Esophagus muscularis mucosa (tissue), 4 donors: Measurements from ENCODE around the gene GDF9. TPM values are rescaled to one million over a fixed set of nuclear protein-coding genes. Genes with fewer than 3 reads are reported as not detected.

Experiments used
- DNase-seq: peaks from one replicate; pipeline ENCODE4 v3.0.0-alpha.2; 2017; ENCODE audit errors: extremely low spot score
- H3K27ac ChIP-seq, 4 donors: fragments of 200-600 bp; sonication (generic); replicated peaks in 1 of 4; 1 replicate in 3 of 4; 2 replicates in 1 of 4; pipeline ENCODE4 v1.5.1; 2016 to 2019; ENCODE audit warnings: mild to moderate bottlenecking in 1 of 4
- H3K27me3 ChIP-seq, 4 donors: fragments of 200-600 bp; sonication (generic); one replicate each; pipeline versions ENCODE4 v1.5.1 to v1.6.0; 2016 to 2019
- H3K36me3 ChIP-seq, 4 donors: fragments of 200-600 bp; sonication (generic); one replicate each; pipeline ENCODE4 v1.5.1; 2016 to 2019
- H3K4me1 ChIP-seq, 4 donors: fragments of 200-600 bp; sonication (generic); one replicate each; pipeline ENCODE4 v1.5.1; 2016 to 2019
- H3K4me3 ChIP-seq, 4 donors: fragments of 200-600 bp; sonication (generic); 1 replicate in 2 of 4; 2 replicates in 2 of 4; pipeline ENCODE4 v1.5.1; 2016 to 2019; ENCODE audit warnings: mild to moderate bottlenecking in 4 of 4, moderate library complexity in 1 of 4
- H3K9me3 ChIP-seq, 4 donors: fragments of 200-600 bp; sonication (generic); 1 replicate in 3 of 4; 2 replicates in 1 of 4; pipeline ENCODE4 v1.5.1; 2016 to 2019
- EP300 ChIP-seq: sonication (generic); formaldehyde crosslinking; IDR thresholded peaks from one replicate; pipeline ENCODE4 v1.6.1; 2017; ENCODE audit warnings: antibody characterized with exemption
- POLR2A ChIP-seq: fragments of 450-650 bp; IDR thresholded peaks from one replicate; pipeline ENCODE4 v1.6.1; 2017; ENCODE audit warnings: antibody characterized with exemption, moderate library complexity, mild to moderate bottlenecking, low read depth
- POLR2AphosphoS5 ChIP-seq, 2 donors: sonication (generic); formaldehyde crosslinking; IDR thresholded peaks; one replicate each; pipeline ENCODE4 v1.6.1; 2017; ENCODE audit warnings: antibody characterized with exemption in 2 of 2
- WGBS: methylation state at CpG from one replicate; pipeline ENCODE4 v1.1.5; 2018; 5-methylcytosine and 5-hydroxymethylcytosine counted together
- intact Hi-C: fragments of 100-400 bp; cut with DNase I; formaldehyde crosslinking; loops from one replicate; pipeline ENCODE4 v1.15.1; 2023
- total RNA-seq, 4 donors: library from RNA; depleted of rRNA; stranded (reverse); fragments of >200 nt; gene quantifications; one replicate each; pipeline versions ENCODE4 v1.1.0 to v1.2.1, GENCODE V29; 2016
- TF ChIP-seq, protein P1 (sequence below), 3 experiments: fragments of 200-600 bp in 2 of 3; fragments of 450-650 bp in 1 of 3; sonication (generic) in 2 of 3; IDR thresholded peaks; one replicate each; pipeline ENCODE4 v1.5.1; 2017 to 2019; ENCODE audit warnings: antibody characterized with exemption in 3 of 3, mild to moderate bottlenecking in 2 of 3, moderate library complexity in 1 of 3

GDF9 gene
- total RNA-seq, 4 donors from 2014 or later = under 0.01 to 1.4 (median 0.23) TPM; not detected in 1

DNA sequence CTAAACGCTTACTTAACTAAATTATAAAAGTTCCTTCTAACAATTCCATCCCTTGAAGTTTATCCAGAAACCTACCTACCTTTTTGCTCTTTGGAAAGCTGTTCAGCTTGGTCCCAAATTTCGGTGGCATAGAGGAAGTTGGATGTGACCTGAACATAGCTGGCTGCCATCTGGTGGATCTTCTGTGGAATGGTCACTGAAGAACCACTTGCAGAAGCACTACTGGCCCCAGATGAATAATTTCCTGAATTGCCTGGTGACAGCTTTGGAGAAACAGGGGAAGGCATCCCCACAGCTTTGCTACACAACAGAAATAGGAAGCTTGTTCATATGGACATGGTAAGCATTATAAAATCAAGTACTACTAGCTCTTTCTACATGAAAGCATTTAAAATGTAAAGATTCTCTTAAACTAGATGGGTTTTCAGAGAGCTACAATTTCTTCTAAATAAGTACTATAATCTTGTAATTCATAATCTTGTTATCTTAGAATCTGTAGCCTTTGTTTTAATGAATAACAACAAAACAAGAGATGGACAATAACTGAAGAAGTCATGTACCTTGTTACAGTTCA, 17.1 kb upstream of the GDF9 start:
- 25% methylated on average over 2 of the region's 2 CpGs for WGBS

DNA sequence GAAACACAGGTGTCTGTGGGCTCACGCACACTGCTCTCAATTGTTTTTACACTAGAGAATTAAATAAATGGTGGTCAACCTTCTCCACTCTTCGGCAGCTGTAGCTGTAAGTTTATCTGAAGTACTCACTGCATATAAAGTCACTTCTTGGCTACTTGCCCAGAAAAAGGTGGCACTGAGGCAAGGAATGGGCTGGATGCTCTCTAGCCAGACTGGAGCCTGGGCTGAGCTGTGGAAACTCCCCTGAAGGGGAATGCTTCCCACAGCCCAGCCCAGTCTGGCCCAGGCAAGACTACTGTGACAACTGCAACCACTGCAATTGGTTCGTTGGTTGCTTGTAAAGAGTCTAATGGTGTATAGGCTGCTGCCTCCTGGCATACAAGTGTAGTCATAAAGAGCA, 11.7 kb upstream of the GDF9 start:
- no peak overlapping the region for H3K4me3 ChIP-seq
- no peaks in the 10 kb centered on the region for H3K27me3 ChIP-seq
- H3K27ac ChIP-seq = no peak overlapping the region
- peaks cover 27 to 70% (median 56%) of the 10 kb centered on the region in 4 donors for H3K36me3 ChIP-seq
- no peaks in the 10 kb centered on the region for H3K9me3 ChIP-seq
- intact Hi-C loops = no loop called here
- WGBS = 61% methylated on average over 3 of the region's 3 CpGs
- H3K4me1 ChIP-seq = peaks cover 6 to 17% (median 10%) of the 10 kb centered on the region in 4 donors
- no peak for DNase-seq
- TF ChIP-seq EP300 (no peak), POLR2AphosphoS5 (IDR thresholded peaks at IDR 0.05) (peak in 1 of 2 donors; percentile 22)

More for the DNA sequence above, 17.1 kb upstream of the GDF9 start:
- no peaks in the 10 kb centered on the region for H3K27me3 ChIP-seq
- intact Hi-C loops = loop anchor here (5.0 kb wide), 1 partner anchor 51 kb away; the partner anchor contains the start of gene SHROOM1
- TF ChIP-seq, protein P1, sequence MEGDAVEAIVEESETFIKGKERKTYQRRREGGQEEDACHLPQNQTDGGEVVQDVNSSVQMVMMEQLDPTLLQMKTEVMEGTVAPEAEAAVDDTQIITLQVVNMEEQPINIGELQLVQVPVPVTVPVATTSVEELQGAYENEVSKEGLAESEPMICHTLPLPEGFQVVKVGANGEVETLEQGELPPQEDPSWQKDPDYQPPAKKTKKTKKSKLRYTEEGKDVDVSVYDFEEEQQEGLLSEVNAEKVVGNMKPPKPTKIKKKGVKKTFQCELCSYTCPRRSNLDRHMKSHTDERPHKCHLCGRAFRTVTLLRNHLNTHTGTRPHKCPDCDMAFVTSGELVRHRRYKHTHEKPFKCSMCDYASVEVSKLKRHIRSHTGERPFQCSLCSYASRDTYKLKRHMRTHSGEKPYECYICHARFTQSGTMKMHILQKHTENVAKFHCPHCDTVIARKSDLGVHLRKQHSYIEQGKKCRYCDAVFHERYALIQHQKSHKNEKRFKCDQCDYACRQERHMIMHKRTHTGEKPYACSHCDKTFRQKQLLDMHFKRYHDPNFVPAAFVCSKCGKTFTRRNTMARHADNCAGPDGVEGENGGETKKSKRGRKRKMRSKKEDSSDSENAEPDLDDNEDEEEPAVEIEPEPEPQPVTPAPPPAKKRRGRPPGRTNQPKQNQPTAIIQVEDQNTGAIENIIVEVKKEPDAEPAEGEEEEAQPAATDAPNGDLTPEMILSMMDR (IDR thresholded peaks at IDR 0.05) = peak; percentile 59 to 72 (median 66)
- TF ChIP-seq POLR2A (no peak), POLR2AphosphoS5 (IDR thresholded peaks at IDR 0.05) (peak in 1 of 2 donors; percentile 43), EP300 (no peak)
- no peaks in the 10 kb centered on the region for H3K9me3 ChIP-seq
- H3K4me1 ChIP-seq = peaks cover 0 to 2% (median 0%) of the 10 kb centered on the region in 4 donors
- no peak overlapping the region for H3K4me3 ChIP-seq
- no peak overlapping the region for H3K27ac ChIP-seq
- peaks cover 52 to 92% (median 74%) of the 10 kb centered on the region in 4 donors for H3K36me3 ChIP-seq
- DNase-seq = no peak

DNA sequence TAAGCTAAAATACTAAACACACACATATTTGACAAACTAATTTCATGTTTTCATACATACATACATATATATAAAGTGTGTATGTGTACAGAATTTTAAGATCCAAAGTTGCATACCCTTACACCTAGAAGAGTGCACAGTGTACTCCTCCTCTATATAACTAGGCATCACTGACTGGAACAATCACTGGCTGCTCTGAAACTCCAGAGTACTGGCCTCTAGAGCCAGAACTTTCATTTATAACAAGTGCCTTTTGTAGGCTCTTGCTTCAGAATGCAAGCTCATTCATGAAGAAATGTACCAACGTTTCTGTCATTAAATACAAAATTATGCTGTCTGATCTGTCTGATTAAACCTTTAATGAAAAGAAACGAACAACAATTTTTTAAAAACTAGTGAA, 11.2 kb upstream of the GDF9 start:
- H3K27me3 ChIP-seq = no peaks in the 10 kb centered on the region
- peaks cover 6 to 17% (median 12%) of the 10 kb centered on the region in 4 donors for H3K4me1 ChIP-seq
- H3K9me3 ChIP-seq = no peaks in the 10 kb centered on the region
- no peak overlapping the region for H3K27ac ChIP-seq
- TF ChIP-seq POLR2A (no peak), EP300 (no peak), POLR2AphosphoS5 (IDR thresholded peaks at IDR 0.05) (no peak)
- TF ChIP-seq, protein P1 (IDR thresholded peaks at IDR 0.05) = no peak
- DNase-seq = no peak
- 62% methylated on average over 2 of the region's 2 CpGs for WGBS
- peaks cover 27 to 65% (median 52%) of the 10 kb centered on the region in 4 donors for H3K36me3 ChIP-seq
- intact Hi-C loops = no loop called here
- no peak overlapping the region for H3K4me3 ChIP-seq

DNA sequence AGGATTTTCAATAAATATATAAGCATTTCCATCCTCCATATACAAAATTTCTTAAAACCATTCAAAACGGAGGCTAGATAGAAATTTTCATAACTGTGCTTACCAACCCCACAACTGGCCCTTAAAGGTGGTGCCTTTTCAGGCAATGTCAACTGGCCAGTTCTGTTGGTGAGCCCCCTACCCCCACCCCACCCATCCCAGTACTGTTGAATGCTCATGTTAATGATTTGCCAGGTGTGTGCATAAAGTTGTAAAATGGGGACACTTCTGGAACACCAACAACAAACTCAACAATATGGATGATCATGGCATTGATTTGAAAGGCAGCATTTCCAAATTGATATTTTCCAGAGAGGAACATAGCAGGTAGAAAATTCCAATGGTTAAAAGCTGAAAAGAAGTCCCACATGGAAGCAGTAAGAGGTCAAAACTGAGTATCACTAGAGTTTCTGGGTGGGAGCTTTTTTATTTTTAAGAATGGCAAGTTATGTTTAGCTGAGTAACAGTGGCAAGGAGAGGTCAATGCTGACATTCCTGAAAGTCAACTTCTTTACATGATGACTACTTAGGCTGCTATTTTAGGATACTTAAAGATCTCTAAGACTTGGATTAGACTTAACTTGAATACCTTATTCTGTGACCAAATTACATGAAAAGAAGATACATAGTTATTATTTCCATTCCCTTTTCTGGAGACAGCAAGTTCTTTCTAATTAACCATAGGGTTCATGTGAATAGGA, 9.9 kb upstream of the GDF9 start:
- Histone ChIP-seq H3K4me1 (peaks cover 6 to 25% (median 12%) of the 10 kb centered on the region in 4 donors), H3K4me3 (no peak overlapping the region), H3K27me3 (no peaks in the 10 kb centered on the region), H3K27ac (no peak overlapping the region), H3K36me3 (peaks cover 20 to 61% (median 46%) of the 10 kb centered on the region in 4 donors), H3K9me3 (no peaks in the 10 kb centered on the region)
- DNase-seq = no peak
- WGBS = 75% methylated on average over 1 of the region's 1 CpG
- intact Hi-C loops = no loop called here
- TF ChIP-seq EP300 (no peak), POLR2AphosphoS5 (IDR thresholded peaks at IDR 0.05) (no peak), POLR2A (no peak)
- TF ChIP-seq, protein P1 (IDR thresholded peaks at IDR 0.05) = no peak

DNA sequence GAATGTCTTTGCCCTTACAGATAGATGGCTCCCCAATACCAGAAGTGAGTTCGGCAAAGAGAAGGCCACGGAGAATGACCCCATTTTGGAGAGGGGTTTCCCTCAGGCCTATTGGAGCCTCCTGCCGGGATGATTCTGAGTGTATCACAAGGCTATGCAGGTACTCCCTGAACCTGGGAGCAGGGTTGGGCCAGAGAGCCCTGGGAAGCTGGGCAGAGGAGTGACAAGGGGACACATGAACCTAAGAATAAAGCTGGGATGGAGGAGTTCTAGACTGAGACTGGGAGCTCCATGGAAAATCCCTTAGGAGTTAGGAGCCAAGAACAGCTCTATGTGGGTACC, 7.6 kb upstream of the GDF9 start:
- TF ChIP-seq POLR2AphosphoS5 (IDR thresholded peaks at IDR 0.05) = no peak
- TF ChIP-seq, protein P1 (IDR thresholded peaks at IDR 0.05) = no peak
- TF ChIP-seq POLR2A = no peak
- intact Hi-C loops = no loop called here
- Histone ChIP-seq H3K36me3 (peaks cover 12 to 61% (median 49%) of the 10 kb centered on the region in 4 donors), H3K9me3 (no peaks in the 10 kb centered on the region), H3K27me3 (no peaks in the 10 kb centered on the region), H3K4me3 (no peak overlapping the region), H3K27ac (no peak overlapping the region), H3K4me1 (peaks cover 6 to 25% (median 12%) of the 10 kb centered on the region in 4 donors)
- DNase-seq = no peak
- WGBS = 91% methylated on average over 3 of the region's 3 CpGs
